Measurements from ENCODE around the gene ASAP3. TPM values are rescaled to one million over a fixed set of nuclear protein-coding genes. Genes with fewer than 3 reads are reported as not detected.
"Not testable (repeated sequence)": the region's sequence is repeated elsewhere in the genome, so short reads cannot be mapped to it uniquely, and the experiment has no call there.

Gene ASAP3
- total and polyA plus RNA-seq, 4 donors, result 8.3 to 25.9 (median 16.7) TPM

DNA sequence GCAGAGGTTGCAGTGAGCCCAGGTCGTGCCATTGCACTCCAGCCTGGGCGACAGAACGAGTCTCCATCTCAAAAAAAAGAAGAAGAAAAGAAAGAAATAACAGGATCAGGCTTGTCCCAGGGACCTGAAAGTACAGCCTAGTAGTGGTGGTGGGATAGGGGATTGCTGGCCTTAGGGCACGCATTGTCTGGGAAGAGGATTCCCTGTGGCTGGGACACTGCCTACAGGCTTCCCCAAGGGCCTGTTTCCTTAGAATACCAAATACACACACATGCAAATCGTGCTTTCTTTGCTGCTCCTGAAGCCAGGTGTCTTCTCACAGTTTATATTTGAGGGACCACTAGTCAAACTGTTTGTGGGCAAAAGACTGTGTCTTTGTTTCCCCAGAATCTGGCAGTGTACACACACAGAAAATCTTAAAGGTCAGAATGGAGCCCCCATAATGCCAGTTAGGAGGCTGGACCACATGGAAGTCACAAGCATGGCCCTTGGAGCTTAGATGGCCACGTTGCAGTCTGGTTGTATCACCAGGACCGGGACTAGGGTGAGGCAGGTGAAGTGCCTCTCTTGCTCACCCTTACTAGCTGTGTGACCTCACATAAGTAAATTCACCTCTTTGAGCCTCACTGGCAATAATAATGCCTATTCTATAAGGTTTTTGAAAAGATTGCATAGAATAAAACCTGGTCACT lies 12.7 kb upstream of the ASAP3 start (continued):
- TF ChIP-seq GABPA (IDR thresholded peaks at IDR 0.05 in 1 of 2, conservative IDR thresholded peaks at IDR 0.05 in 1 of 2) (no peak), RXRA (IDR thresholded peaks at IDR 0.05) (no peak), HNF4A (conservative IDR thresholded peaks at IDR 0.05) (no peak), SP1 (IDR thresholded peaks at IDR 0.05) (no peak), CTCF (IDR thresholded peaks at IDR 0.05; ENCODE audit: low read depth, low read length, missing input control) (no peak), EGR1 (IDR thresholded peaks at IDR 0.05; ENCODE audit: low read depth in 2 of 2) (no peak)

DNA sequence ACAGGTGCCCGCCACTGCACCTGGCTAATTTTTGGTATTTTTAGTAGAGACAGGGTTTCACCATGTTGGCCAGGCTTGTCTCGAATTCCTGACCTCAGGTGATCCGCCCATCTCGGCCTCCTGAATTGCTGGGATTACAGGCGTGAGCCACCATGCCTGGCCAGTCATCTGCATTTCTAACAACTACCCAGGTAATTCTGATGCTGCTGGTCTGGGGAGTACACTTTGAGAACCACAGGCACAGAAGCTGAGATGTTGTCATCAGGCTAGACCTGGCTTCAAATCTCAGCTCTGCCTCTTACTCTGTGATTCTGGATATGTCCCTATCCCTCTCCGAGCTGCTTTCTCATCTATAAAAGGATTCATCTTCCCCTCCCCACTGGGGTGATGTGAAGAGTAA lies 10.9 kb upstream of the ASAP3 start:
- not testable (repeated sequence) for H3K9me3 ChIP-seq (ENCODE audit: control insufficient read depth in 4 of 4, low read length in 3 of 4); H3K27me3 ChIP-seq (ENCODE audit: control insufficient read depth in 4 of 4, insufficient read depth in 4 of 4, low read length in 3 of 4); DNase-seq (ENCODE audit: low spot score); H3K4me1 ChIP-seq (ENCODE audit: control insufficient read depth in 4 of 4, insufficient read depth in 4 of 4, low read length in 3 of 4); H3K36me3 ChIP-seq (ENCODE audit: control insufficient read depth in 4 of 4, insufficient read depth in 3 of 4, low read depth in 1 of 4, low read length in 3 of 4); H3K9ac ChIP-seq (ENCODE audit: low read depth in 1 of 2, low read length in 2 of 2); H3K4me3 ChIP-seq (ENCODE audit: low read depth in 1 of 3, low read length in 3 of 3); H3K27ac ChIP-seq (ENCODE audit: low read depth in 1 of 2, low read length in 2 of 2)
- WGBS, result 91% methylated on average over 6 of the region's 6 CpGs

GRCh38 chr1:23492776-23493175 lies 8.8 kb upstream of the ASAP3 start:
- H3K4me3 ChIP-seq (ENCODE audit: low read depth in 1 of 3, low read length in 3 of 3); H3K9me3 ChIP-seq (ENCODE audit: control insufficient read depth in 4 of 4, low read length in 3 of 4); H3K36me3 ChIP-seq (ENCODE audit: control insufficient read depth in 4 of 4, insufficient read depth in 3 of 4, low read depth in 1 of 4, low read length in 3 of 4); H3K27me3 ChIP-seq (ENCODE audit: control insufficient read depth in 4 of 4, insufficient read depth in 4 of 4, low read length in 3 of 4); H3K27ac ChIP-seq (ENCODE audit: low read depth in 1 of 2, low read length in 2 of 2); H3K4me1 ChIP-seq (ENCODE audit: control insufficient read depth in 4 of 4, insufficient read depth in 4 of 4, low read length in 3 of 4); DNase-seq (ENCODE audit: low spot score); H3K9ac ChIP-seq (ENCODE audit: low read depth in 1 of 2, low read length in 2 of 2): not testable (repeated sequence)
- 96% methylated on average over 6 of the region's 6 CpGs for WGBS

- H3K36me3 ChIP-seq (ENCODE audit: control insufficient read depth in 4 of 4, insufficient read depth in 3 of 4, low read depth in 1 of 4, low read length in 3 of 4), result no peaks in the 10 kb centered on the region
- H3K27ac ChIP-seq (ENCODE audit: low read depth in 1 of 2, low read length in 2 of 2), result no peak overlapping the region
- no peaks in the 10 kb centered on the region for H3K9me3 ChIP-seq (ENCODE audit: control insufficient read depth in 4 of 4, low read length in 3 of 4)
- no peak overlapping the region for H3K9ac ChIP-seq (ENCODE audit: low read depth in 1 of 2, low read length in 2 of 2)
- no peaks in the 10 kb centered on the region for H3K27me3 ChIP-seq (ENCODE audit: control insufficient read depth in 4 of 4, insufficient read depth in 4 of 4, low read length in 3 of 4)
- no peaks in the 10 kb centered on the region for H3K4me1 ChIP-seq (ENCODE audit: control insufficient read depth in 4 of 4, insufficient read depth in 4 of 4, low read length in 3 of 4)
- WGBS, result 95% methylated on average over 3 of the region's 3 CpGs
- DNase-seq (ENCODE audit: low spot score), result no peak
- TF ChIP-seq FOXA1 (IDR thresholded peaks at IDR 0.05) (no peak), JUND (IDR thresholded peaks at IDR 0.05) (no peak), NR2F2 (IDR thresholded peaks at IDR 0.05) (no peak), HNF4A (conservative IDR thresholded peaks at IDR 0.05) (no peak), CTCF (IDR thresholded peaks at IDR 0.05; ENCODE audit: low read depth, low read length, missing input control) (no peak)
- TF ChIP-seq, protein P1, sequence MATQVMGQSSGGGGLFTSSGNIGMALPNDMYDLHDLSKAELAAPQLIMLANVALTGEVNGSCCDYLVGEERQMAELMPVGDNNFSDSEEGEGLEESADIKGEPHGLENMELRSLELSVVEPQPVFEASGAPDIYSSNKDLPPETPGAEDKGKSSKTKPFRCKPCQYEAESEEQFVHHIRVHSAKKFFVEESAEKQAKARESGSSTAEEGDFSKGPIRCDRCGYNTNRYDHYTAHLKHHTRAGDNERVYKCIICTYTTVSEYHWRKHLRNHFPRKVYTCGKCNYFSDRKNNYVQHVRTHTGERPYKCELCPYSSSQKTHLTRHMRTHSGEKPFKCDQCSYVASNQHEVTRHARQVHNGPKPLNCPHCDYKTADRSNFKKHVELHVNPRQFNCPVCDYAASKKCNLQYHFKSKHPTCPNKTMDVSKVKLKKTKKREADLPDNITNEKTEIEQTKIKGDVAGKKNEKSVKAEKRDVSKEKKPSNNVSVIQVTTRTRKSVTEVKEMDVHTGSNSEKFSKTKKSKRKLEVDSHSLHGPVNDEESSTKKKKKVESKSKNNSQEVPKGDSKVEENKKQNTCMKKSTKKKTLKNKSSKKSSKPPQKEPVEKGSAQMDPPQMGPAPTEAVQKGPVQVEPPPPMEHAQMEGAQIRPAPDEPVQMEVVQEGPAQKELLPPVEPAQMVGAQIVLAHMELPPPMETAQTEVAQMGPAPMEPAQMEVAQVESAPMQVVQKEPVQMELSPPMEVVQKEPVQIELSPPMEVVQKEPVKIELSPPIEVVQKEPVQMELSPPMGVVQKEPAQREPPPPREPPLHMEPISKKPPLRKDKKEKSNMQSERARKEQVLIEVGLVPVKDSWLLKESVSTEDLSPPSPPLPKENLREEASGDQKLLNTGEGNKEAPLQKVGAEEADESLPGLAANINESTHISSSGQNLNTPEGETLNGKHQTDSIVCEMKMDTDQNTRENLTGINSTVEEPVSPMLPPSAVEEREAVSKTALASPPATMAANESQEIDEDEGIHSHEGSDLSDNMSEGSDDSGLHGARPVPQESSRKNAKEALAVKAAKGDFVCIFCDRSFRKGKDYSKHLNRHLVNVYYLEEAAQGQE (IDR thresholded peaks at IDR 0.05), result no peak
- no peak overlapping the region for H3K4me3 ChIP-seq (ENCODE audit: low read depth in 1 of 3, low read length in 3 of 3)
Observed at GRCh38 chr1:23492132-23492720, 8.2 kb upstream of the ASAP3 start.
